B cell (primary cell): ENCODE data around the gene TMEM201.

ENCODE experiments used
- CTCF ChIP-seq: fragments of 200-600 bp; IDR thresholded peaks from one replicate; pipeline ENCODE4 v1.8.0; 2022; ENCODE audit warnings: antibody characterized with exemption, mild to moderate bottlenecking
- EZH2 ChIP-seq: IDR thresholded peaks from 2 replicates; pipeline ENCODE4 v1.6.1; 2012; ENCODE audit warnings: borderline replicate concordance, low read depth, mild to moderate bottlenecking, moderate library complexity, low read length; ENCODE audit not compliant: insufficient read depth, poor library complexity, severe bottlenecking

GRCh38 chr1:9634582-9634981 is 45.9 kb downstream of the TMEM201 start:
- TF ChIP-seq CTCF = no peak
- no peak for TF ChIP-seq EZH2
